Right cardiac atrium (tissue), 5 donors: ENCODE data around the gene DYNAP. TPM values are rescaled to one million over a fixed set of nuclear protein-coding genes. Genes with fewer than 3 reads are reported as not detected.

ENCODE experiments used
- ATAC-seq, 2 donors: fragments of 200-7000 bp; cut with Tn5 transposase; one replicate each; pipeline versions ENCODE4 v1.8.0 to v1.9.1; 2020; ENCODE audit warnings: moderate library complexity in 2 of 2, mild to moderate bottlenecking in 1 of 2
- DNase-seq, 3 donors: peaks; one replicate each; pipeline ENCODE4 v3.0.0-alpha.2; 2020
- H3K27ac ChIP-seq: one replicate; pipeline ENCODE4 v1.5.1; 2013; ENCODE audit warnings: mild to moderate bottlenecking, low read length, control low read depth, moderate library complexity
- H3K27me3 ChIP-seq: one replicate; pipeline ENCODE4 v1.6.1; 2013; ENCODE audit not compliant: control insufficient read depth, insufficient read depth
- H3K4me1 ChIP-seq: one replicate; pipeline ENCODE4 v1.6.1; 2013; ENCODE audit warnings: low read length; ENCODE audit not compliant: control insufficient read depth, insufficient read depth
- H3K4me3 ChIP-seq: one replicate; pipeline ENCODE4 v1.5.1; 2013; ENCODE audit warnings: low read length, control low read depth
- H3K9me3 ChIP-seq: one replicate; pipeline ENCODE4 v1.6.1; 2013; ENCODE audit warnings: low read length; ENCODE audit not compliant: control insufficient read depth
- WGBS: extraction: QIAGEN DNeasy Blood & Tissue Kit; methylation state at CpG from one replicate; pipeline ENCODE4 v1.1.7; 2013; 5-methylcytosine and 5-hydroxymethylcytosine counted together
- intact Hi-C, 4 donors: fragments of 100-400 bp; cut with DNase I; formaldehyde crosslinking; loops; one replicate each; pipeline versions ENCODE4 v1.11.0 to v1.14.0; 2022 to 2023
- long read RNA-seq, 4 donors: library from polyadenylated mRNA; unstranded; transcript quantifications; one replicate each; pipeline ENCODE4 v2.0.0, GENCODE V29; 2020 to 2021
- polyA plus RNA-seq: library from polyadenylated mRNA; stranded (reverse); fragments of 200-250 nt; gene quantifications from one replicate; pipeline ENCODE4 v1.2.3, GENCODE V29; 2013
- total RNA-seq, 4 donors: library from RNA; stranded (reverse); fragmentation: NEBNext Ultra II Directional; extraction: Animal tissue kit (Norgen Biotek cat#: 25700); gene quantifications; one replicate each; pipeline ENCODE4 v1.2.1, GENCODE V29; 2021
- donor health status: healthy with polysubstance abuse.
- donor health status: DM: no; HTN: yes; CAD: no.
- donor health status: DM: no; HTN: no; CAD: no.
- donor health status: DM: no; HTN: yes; CAD: no; lungs with severe emphysema.
- donor health status: DM: yes; HTN: yes; CAD: no.

Gene DYNAP, protein sequence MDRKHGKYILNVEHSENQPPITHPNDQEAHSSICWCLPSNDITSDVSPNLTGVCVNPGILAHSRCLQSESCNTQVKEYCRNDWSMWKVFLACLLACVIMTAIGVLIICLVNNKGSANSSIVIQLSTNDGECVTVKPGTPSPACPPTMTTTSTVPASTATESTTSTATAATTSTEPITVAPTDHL
- total RNA-seq (not detected), polyA plus RNA-seq (not detected)
- long read RNA-seq, donor 1 = 0 reads
- long read RNA-seq, donor 2 = 0 reads
- long read RNA-seq, donor 3 = 0 reads
- long read RNA-seq, donor 4 = 0 reads

DNA sequence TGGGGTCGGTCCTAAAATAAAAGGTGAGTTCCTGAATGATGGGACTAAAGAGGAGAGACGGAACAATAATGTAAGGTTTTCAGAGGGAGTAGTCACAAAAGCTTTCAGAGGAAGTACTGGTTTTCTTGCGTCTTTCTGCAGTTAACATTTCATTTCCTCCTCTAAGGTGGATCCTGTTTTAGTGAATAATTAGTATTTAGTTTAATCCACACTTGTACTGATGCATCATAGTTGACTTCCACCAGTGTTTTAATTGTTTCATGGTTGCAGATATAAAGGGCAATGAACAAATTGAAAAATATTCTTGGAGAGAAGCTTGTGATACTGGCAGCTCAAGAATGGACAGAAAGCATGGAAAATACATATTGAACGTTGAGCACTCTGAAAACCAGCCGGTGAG is at the start of gene DYNAP:
DYNAP (plus strand) TSS at position 301 of the 400 bp plus-strand sequence; CDS start at position 339, 38 bp downstream.
- intact Hi-C loops = no loop called here
- Histone ChIP-seq H3K4me3 (no peak within 1 kb of the TSS), H3K27me3 (no peaks in the 10 kb centered on the region), H3K9me3 (no peaks in the 10 kb centered on the region), H3K27ac (no peak within 1 kb of the TSS), H3K4me1 (no peaks in the 10 kb centered on the region)
- 77% methylated on average over 5 of the region's 5 CpGs for WGBS
- ATAC-seq = no peak
- DNase-seq = no peak

DNA sequence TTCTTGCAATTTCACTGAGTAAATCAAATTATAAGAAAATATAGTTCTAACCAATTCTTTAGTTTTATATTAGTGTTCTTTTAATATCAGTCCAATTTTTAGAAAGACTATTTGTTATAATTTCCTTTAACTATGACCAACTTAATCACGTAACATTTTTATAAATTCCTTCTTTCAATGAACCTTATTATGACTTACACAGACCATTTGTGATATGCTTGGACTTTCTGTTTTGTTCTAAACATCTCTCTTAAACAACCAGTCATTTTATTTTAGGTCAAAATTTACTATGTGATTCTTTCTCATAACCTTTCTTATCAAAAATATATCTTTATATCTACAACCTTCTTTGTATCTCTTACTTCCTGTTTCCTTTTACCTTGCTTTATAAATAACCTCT is 39.5 kb upstream of the DYNAP start:
- H3K4me3 ChIP-seq = no peak overlapping the region
- intact Hi-C loops = no loop called here

GRCh38 chr18:54555286-54555685 is 35.8 kb upstream of the DYNAP start:
- Histone ChIP-seq H3K27me3 (no peaks in the 10 kb centered on the region), H3K9me3 (no peaks in the 10 kb centered on the region), H3K4me3 (no peak overlapping the region), H3K27ac (no peak overlapping the region), H3K4me1 (no peaks in the 10 kb centered on the region)
- intact Hi-C loops = no loop called here
- 57% methylated on average over 2 of the region's 2 CpGs for whole genome bisulfite sequencing
- DNase-seq (no peak), ATAC-seq (no peak)

More for the DNA sequence above, 39.5 kb upstream of the DYNAP start:
- DNase-seq (no peak), ATAC-seq (no peak)
- WGBS = 90% methylated on average over 1 of the region's 1 CpG
- no peaks in the 10 kb centered on the region for H3K9me3 ChIP-seq
- H3K27ac ChIP-seq = no peak overlapping the region
- no peaks in the 10 kb centered on the region for H3K27me3 ChIP-seq
- no peaks in the 10 kb centered on the region for H3K4me1 ChIP-seq

- DNase-seq = no peak
- Histone ChIP-seq H3K9me3 (no peaks in the 10 kb centered on the region), H3K27ac (no peak overlapping the region), H3K4me3 (no peak overlapping the region), H3K4me1 (no peaks in the 10 kb centered on the region), H3K27me3 (no peaks in the 10 kb centered on the region)
- 74% methylated on average over 1 of the region's 1 CpG for WGBS
- intact Hi-C loops = no loop called here
- no peak for ATAC-seq
These were observed 35.0 kb upstream of the DYNAP start for GRCh38 chr18:54555996-54556395.

- Histone ChIP-seq H3K4me3 (no peak overlapping the region), H3K27ac (no peak overlapping the region), H3K27me3 (no peaks in the 10 kb centered on the region), H3K9me3 (no peaks in the 10 kb centered on the region), H3K4me1 (no peaks in the 10 kb centered on the region)
- no peak for ATAC-seq
- WGBS = 71% methylated on average over 2 of the region's 2 CpGs
- intact Hi-C loops = no loop called here
- no peak for DNase-seq
These were observed 33.1 kb upstream of the DYNAP start for GRCh38 chr18:54557958-54558357.

GRCh38 chr18:54558609-54559585 is 32.1 kb upstream of the DYNAP start:
- H3K27me3 ChIP-seq = no peaks in the 10 kb centered on the region
- ATAC-seq (no peak), DNase-seq (no peak)
- H3K4me1 ChIP-seq = no peaks in the 10 kb centered on the region
- intact Hi-C loops = no loop called here
- H3K9me3 ChIP-seq = no peaks in the 10 kb centered on the region
- H3K4me3 ChIP-seq = no peak overlapping the region
- no peak overlapping the region for H3K27ac ChIP-seq
- WGBS = 88% methylated on average over 3 of the region's 3 CpGs

- no peaks in the 10 kb centered on the region for H3K4me1 ChIP-seq
- H3K27me3 ChIP-seq = no peaks in the 10 kb centered on the region
- H3K4me3 ChIP-seq = no peak overlapping the region
- H3K27ac ChIP-seq = no peak overlapping the region
- intact Hi-C loops = no loop called here
- H3K9me3 ChIP-seq = no peaks in the 10 kb centered on the region
- no peak for DNase-seq
- WGBS = 68% methylated on average over 1 of the region's 1 CpG
- ATAC-seq = no peak
These were observed 29.3 kb upstream of the DYNAP start for GRCh38 chr18:54561706-54562267.

- Histone ChIP-seq H3K27ac (no peak overlapping the region), H3K4me3 (no peak overlapping the region), H3K4me1 (no peaks in the 10 kb centered on the region), H3K9me3 (no peaks in the 10 kb centered on the region), H3K27me3 (no peaks in the 10 kb centered on the region)
- ATAC-seq (no peak), DNase-seq (no peak)
- intact Hi-C loops = no loop called here
- 83% methylated on average over 3 of the region's 3 CpGs for WGBS
These were observed 10.8 kb upstream of the DYNAP start for GRCh38 chr18:54580202-54580729.

DNA sequence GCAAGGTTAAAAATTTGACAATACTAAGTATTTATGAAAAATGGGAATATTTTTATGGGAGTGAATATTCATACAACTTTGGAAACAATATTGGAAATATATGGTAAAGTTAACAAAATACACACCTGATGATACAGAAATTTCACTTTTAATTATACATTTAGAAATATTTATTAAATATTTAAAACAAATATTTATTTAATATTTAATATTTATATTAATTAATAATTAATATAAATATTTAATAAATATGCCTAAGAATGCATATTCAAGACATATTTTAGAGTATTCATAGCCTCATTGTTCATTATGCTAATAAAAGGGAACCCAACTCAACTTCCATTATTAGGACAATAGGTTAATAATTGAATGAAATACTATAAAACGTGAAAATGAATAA is 7.0 kb upstream of the DYNAP start:
- WGBS = 51% methylated on average over 1 of the region's 1 CpG
- no peak overlapping the region for H3K27ac ChIP-seq
- intact Hi-C loops = no loop called here
- no peaks in the 10 kb centered on the region for H3K27me3 ChIP-seq
- ATAC-seq = no peak
- H3K4me3 ChIP-seq = no peak overlapping the region
- no peaks in the 10 kb centered on the region for H3K4me1 ChIP-seq
- H3K9me3 ChIP-seq = no peaks in the 10 kb centered on the region
- DNase-seq = no peak

DNA sequence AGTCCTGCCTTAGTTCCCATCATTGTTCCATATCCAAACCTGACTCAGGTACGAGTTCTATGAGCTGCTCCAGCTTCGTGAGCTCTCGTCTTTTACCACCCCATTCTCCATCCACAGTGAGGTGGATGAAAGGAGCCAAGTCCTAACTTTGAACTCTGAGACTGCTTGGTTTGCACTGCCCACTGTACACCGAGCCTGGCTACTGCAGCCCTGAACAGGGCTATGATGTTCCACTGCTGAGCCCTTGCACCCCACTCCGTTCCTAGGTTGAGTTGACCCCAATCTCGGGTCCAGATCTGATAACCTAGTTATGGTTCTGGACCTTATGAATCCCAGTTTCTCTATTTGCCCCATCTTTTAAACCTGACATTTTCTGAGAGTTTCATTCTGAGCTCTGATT is 5.3 kb upstream of the DYNAP start:
- H3K4me1 ChIP-seq = no peaks in the 10 kb centered on the region
- intact Hi-C loops = no loop called here
- H3K9me3 ChIP-seq = no peaks in the 10 kb centered on the region
- ATAC-seq (no peak), DNase-seq (no peak)
- no peaks in the 10 kb centered on the region for H3K27me3 ChIP-seq
- H3K27ac ChIP-seq = no peak overlapping the region
- H3K4me3 ChIP-seq = no peak overlapping the region
- WGBS = 76% methylated on average over 6 of the region's 6 CpGs

DNA sequence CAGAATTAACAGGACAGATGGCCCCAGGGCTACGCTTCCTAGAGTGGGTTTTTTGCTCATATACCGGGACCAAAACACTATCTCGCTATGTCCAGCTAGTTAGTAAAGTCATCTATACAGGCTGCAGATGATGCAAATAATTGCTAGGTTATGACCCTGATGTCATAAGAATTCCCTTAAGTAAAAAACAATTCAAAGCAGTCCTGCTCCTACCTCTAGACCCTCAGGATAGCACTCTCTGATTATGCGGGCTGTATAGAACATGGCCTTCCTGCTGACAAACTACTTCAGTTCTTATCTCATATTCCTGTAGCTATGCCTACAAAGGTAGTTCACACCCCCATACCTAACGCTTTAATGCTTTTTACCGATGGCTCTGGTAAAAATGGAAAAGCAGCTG is 13.2 kb downstream of the DYNAP start:
- Histone ChIP-seq H3K27me3 (no peaks in the 10 kb centered on the region), H3K9me3 (no peaks in the 10 kb centered on the region), H3K27ac (no peak overlapping the region), H3K4me3 (no peak overlapping the region), H3K4me1 (no peaks in the 10 kb centered on the region)
- WGBS = 70% methylated on average over 6 of the region's 6 CpGs
- ATAC-seq (no peak), DNase-seq (no peak)
- intact Hi-C loops = no loop called here
